GM19438 (cell line): ENCODE measurements around the gene NPTN.

Experiments
- ATAC-seq: cut with Tn5 transposase; IDR thresholded peaks from one replicate; pipeline ENCODE4 v1.9.1; 2021; ENCODE audit warnings: low read depth; ENCODE audit not compliant: unreplicated experiment

Gene NPTN

DNA sequence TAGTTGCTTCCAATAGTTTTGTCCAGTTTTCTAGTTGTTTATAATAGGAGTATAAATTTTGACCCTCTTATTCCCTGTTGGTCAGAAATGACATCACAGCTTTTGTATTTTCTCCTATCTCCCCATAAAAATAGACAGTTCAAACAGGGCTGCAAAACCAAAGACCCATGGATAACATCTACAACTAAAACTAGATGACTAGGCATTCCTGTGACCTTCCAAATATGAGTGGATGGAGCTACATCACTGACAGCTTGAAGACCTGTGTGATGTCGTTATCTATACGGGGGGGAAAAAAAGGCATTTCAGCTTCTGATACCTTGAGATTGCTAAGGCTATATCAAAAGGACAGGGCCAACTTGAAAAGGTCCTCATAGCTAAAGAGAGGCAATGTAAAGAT lies 105.6 kb downstream of the NPTN start:
- ATAC-seq, result no peak

DNA sequence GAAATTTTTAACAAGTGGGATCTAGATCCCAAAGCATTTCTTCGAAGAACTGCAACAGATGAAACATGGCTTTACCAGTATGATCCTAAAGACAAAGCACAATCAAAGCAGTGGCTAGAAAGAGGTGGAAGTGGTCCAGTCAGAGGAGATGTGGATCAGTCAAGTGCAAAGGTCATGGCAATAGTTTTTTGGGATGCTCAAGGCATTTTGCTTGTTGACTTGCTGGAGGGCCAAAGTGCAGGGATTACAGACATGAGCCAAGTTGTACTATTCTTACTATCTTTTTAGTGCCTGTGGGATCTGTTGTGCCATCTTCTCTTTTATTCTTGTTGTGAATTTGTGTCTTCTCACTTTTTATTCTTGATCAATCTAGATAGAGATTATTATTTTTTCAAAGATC lies 108.3 kb downstream of the NPTN start:
- no peak for ATAC-seq

- no peak for ATAC-seq
Measured at GRCh38 chr15:73522011-73522410, 111.2 kb downstream of the NPTN start.

GRCh38 chr15:73518876-73519733 lies 114.1 kb downstream of the NPTN start:
- no peak for ATAC-seq

GRCh38 chr15:73518180-73518862 lies 114.9 kb downstream of the NPTN start:
- no peak for ATAC-seq

DNA sequence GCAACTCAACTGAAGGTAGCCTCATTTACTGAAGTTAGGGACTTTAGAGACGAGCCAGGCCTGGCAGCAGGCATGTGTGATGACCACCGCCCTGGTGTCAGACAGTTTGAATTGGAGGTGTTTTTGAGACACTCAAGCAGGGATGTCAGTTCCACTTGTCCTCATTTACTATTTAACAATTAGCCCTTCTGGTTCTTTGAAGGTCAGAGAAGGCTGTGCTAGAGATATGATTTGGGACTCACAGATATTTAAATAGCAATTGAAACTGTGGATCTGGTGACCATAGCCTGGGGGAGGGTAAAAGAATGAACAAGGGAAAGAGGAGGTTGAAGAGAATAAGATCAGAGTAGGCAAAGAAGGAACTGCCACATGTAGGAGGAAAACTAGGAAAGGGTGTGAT lies 115.6 kb downstream of the NPTN start:
- no peak for ATAC-seq

DNA sequence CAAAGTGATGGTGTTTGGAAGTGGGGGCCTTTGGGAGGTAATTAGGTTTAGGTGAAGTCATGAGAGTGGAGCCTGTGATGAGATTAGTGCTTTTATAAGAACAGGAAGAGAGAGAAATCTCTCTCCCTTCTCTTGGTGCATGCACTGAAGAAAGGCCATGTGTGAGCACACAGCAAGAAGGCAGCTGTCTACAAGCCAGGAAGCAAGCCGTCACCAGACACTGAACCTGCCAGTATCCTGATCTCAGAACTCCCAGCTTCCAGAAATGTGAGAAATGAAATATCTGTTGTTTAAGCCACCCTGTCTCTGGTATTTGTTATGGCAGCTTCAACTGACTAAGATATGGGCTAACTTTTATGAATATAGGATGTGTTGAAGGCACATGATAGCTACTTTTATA lies 117.7 kb downstream of the NPTN start:
- no peak for ATAC-seq
